CD4-positive, alpha-beta T cell treated with Interleukin-4 for 1 hour (primary cell): ENCODE measurements around the gene CXCL3.

ENCODE experiments used
- DNase-seq, 2 donors: peaks; one replicate each; pipeline ENCODE4 v3.0.0-alpha.2; 2020 to 2022

The CXCL3 gene

DNA sequence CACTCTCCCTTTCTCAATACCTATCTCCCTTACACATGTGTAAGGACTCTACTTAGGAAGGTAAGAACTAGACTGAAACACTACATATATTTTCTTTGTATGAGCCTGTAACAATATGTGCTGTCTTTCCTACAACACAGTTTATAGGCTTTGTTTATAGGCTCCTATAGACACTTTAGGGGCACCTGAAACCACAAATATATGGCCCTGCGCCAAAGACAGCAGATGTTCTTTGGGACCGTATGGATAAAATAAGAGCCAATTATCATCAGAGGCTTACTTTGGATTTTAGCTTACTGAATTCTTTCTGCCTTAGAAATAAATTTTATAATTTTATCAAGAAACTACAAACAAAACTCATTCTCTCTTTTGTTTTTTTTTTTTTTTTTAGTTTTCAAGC is 16.6 kb upstream of the CXCL3 start:
- DNase-seq, result no peak

- no peak for DNase-seq
Measured at GRCh38 chr4:74054483-74055047, 16.1 kb upstream of the CXCL3 start.

DNA sequence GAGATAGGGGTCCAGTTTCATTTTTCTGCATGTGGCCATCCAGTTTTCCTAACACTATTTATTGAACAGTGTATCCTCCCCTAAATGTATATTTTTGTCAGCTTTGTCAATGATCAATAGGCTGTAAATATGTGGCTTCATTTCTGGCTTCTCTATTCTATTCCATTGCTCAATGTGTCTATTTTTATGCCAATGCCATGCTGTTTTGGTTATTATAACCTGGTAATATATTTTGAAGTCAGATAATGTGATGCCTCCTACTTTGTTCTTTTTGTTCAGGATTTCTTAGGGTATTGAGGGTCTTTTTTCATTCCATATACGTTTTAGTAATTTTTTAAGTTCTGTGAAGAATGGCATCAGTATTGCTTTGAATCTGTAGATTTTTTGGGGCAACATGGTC is 8.7 kb upstream of the CXCL3 start:
- no peak for DNase-seq

DNA sequence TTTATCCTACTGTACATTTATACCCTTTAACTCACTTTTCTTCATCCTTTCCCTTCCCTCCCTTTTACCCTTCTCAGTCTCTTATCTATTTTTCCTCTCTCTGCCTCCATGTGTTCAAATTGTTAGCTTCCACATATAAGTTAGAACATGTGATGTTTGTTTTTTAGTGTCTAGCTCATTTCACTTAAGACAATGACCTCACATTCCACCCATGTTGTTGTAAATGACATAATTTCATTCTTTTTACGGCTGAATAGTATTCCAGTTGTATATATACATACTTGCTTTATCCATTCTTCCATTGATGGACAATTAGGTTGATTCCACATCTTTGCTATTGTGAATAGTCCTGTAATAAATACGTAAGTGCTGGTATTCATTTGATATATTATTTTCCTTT is 7.3 kb upstream of the CXCL3 start:
- no peak for DNase-seq

DNA sequence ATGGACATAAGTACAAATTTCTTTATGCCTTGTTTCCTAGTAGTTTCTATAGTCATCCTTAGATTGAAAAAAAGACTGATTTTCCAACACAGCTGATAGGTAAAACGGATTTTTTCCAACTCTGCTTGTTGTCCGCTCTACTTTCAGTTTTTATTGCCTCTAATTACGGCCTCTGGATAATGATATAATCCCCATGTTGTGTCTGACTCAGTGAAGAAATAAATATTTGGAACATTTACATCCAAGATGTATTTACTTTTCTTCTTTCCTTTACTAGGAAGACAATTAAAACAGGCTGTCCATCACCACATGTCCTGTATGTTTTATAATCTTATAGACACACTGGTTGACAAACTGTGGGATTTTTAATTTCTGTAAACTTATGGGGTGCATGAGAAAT is 6.8 kb upstream of the CXCL3 start:
- DNase-seq, result no peak

- DNase-seq, result no peak
Measured at GRCh38 chr4:74044677-74045076, 6.2 kb upstream of the CXCL3 start.

DNA sequence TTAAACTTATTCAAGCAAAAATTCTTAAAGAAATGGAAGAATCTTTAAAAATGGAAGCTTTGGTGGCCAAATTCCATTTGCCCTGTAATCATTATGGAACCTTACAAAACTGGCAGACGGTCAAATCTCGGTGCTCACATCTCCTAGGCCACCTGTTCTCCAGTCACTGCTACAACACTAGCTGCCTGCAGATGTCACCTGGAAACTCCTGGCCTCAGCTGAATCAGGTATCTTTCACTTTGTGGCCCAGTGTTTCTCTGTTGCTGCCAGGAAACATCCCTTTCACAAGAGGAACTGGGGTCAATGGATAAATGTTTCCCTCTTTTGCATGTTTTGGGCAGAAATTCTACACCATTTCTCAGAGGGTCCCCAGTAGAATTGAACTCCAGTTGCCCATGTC is 4.2 kb upstream of the CXCL3 start:
- DNase-seq, result no peak

GRCh38 chr4:74041418-74041817 is 2.9 kb upstream of the CXCL3 start:
- no peak for DNase-seq

DNA sequence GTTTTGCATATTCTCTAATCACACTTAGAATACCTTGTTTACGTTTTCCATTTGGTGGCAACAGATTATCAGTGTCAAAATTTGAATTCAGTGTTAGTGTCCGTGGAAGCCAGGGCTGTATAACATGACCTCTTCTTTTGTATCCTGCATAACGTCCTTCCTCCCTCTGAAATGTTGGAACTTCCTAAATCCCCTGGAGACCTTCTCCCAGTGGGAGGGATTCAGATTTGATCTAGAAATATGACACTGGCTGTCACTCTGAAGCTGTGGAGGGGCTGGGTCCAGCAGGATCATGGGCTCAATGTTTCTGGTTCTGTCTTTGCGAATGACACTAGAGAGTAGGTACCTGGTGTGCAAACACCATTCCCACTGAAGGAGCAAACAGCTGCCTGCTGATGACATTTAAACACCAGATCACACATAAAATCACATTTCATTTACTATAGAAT is 850 bp upstream of the CXCL3 start:
- no peak for DNase-seq

GRCh38 chr4:74038086-74038424 is 434 bp downstream of the CXCL3 start:
- DNase-seq, result no peak

GRCh38 chr4:74037076-74037955 is 1.2 kb downstream of the CXCL3 start:
- DNase-seq, result no peak

GRCh38 chr4:74033739-74034138 is 4.8 kb downstream of the CXCL3 start:
- no peak for DNase-seq

- no peak for DNase-seq
Measured at GRCh38 chr4:74032064-74032463, 6.4 kb downstream of the CXCL3 start.

GRCh38 chr4:74031576-74031975 is 6.9 kb downstream of the CXCL3 start:
- DNase-seq, result no peak

DNA sequence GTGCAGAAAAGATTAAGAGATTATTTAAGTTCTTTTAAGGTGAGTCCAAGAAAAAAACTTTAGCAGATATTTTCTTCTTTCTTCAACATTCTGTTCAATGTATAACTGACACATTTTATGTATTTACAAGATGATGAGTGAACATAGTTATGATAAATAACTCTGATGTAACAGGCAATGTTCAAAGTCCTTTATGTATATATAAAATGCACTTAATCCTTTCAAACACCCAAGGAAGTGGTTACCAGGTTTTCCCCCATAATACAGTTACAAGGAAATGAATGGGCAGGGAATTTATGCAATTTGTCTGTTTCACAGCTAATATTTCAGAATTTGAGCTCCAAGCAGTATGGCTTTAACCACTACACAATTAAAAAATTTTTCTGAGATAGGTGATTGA is 8.2 kb downstream of the CXCL3 start:
- DNase-seq, result no peak

DNA sequence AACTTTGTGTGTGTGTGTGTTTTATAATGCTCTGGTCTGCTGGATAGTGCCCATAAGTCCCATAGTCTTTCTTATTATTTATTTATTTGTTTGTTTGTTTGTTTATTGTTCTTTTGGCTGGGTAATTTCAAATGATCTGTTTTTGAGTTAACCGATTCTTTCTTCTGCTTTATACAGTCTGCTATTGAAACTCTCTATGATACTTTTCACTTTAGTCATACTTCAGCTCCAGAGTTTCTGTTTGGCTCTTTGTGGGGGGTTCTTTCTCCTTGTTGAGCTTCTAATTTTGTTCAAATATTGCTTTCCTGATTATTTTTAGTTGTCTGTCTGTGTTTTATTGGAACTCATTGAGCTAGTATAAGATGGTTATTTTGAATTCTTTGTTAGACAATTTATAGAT is 10.0 kb downstream of the CXCL3 start:
- no peak for DNase-seq

GRCh38 chr4:74023709-74024108 is 14.8 kb downstream of the CXCL3 start:
- DNase-seq, result no peak

DNA sequence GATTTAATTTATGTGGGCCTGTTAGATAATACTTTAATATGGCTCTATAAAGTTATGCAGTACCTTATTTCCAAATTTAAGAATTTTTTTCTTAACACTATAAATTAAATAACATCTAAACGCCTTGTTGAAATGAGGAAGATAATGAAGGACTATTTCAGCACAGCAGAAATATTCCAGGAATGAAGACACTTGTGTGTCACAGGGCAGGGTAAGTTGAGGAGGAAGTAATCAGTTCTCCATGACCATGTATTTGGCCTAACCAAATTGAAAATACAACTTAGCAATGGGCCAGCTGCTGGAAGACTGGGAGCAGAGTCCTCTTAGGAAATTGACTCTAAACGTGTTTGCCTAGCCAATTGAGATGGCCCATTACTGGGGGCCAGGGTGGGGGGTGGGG is 16.9 kb downstream of the CXCL3 start:
- DNase-seq, result no peak

GRCh38 chr4:74018771-74019170 is 19.7 kb downstream of the CXCL3 start:
- no peak for DNase-seq

- no peak for DNase-seq
Measured at GRCh38 chr4:74018116-74018515, 20.4 kb downstream of the CXCL3 start.

DNA sequence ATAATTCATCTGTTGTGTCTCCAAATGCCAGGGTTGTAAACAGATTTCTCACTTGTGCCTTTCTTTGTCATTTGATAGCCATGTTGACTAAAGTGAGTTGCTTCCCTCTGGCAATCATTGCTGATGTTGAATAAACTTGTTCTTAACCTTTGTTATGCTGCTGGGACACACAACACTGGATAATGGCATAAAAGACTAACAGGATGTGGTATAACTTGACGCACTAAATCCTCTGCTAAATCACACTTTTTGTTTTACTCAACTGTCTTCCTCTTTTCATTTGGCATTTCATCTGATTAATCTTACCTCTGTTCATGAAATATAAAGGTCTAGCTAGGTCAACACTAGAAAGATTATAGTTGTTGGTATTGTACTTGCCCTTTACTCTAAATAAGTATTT is 22.4 kb downstream of the CXCL3 start:
- DNase-seq, result no peak

- no peak for DNase-seq
Measured at GRCh38 chr4:74015126-74015780, 23.2 kb downstream of the CXCL3 start.

DNA sequence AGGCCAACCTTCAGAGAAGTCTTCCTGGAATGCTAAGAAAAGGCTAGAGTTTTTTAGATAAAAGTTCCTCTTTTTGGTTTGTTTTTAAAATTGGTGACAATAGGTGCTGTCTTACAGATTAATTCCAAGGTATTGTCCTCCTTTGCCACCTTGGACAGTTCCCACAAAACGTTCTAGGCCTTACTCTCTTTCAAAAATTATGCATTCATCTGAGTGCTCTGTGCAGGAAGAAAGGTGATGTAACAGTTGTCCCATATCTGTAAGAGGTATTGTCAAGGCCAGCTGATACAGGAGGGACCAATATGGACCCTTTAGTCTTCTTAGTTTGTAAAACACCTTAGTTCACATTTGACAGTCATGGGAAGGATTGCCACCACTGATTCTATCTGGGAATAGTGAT is 24.2 kb downstream of the CXCL3 start:
- no peak for DNase-seq

GRCh38 chr4:74013264-74013663 is 25.2 kb downstream of the CXCL3 start:
- no peak for DNase-seq
